Subcutaneous adipose tissue (tissue), 4 donors: ENCODE results near the gene KCNQ4. TPM values are rescaled to one million over a fixed set of nuclear protein-coding genes. Genes with fewer than 3 reads are reported as not detected.

ENCODE experiments used
- CTCF ChIP-seq: fragments of 450-650 bp; IDR thresholded peaks from one replicate; pipeline ENCODE4 v1.5.1; 2016; ENCODE audit warnings: low read depth, mild to moderate bottlenecking, control low read depth, antibody characterized with exemption, moderate library complexity
- total RNA-seq, 4 donors: library from RNA; depleted of rRNA; stranded (reverse); fragments of >200 nt; gene quantifications; one replicate each; pipeline ENCODE4 v1.1.0, GENCODE V29; 2016

The KCNQ4 gene
- total RNA-seq, 4 donors from 2014 or later = 0.34 to 1.1 (median 0.49) TPM; not detected in 1

- TF ChIP-seq CTCF = no peak
Observed at GRCh38 chr1:40836283-40836682, 52.7 kb downstream of the KCNQ4 start.

- TF ChIP-seq CTCF = no peak
Observed at GRCh38 chr1:40837601-40838000, 54.0 kb downstream of the KCNQ4 start.

- TF ChIP-seq CTCF = no peak
Observed at GRCh38 chr1:40838045-40838979, 54.7 kb downstream of the KCNQ4 start.

GRCh38 chr1:40838980-40839942 is 55.7 kb downstream of the KCNQ4 start:
- TF ChIP-seq CTCF = no peak

GRCh38 chr1:40839943-40840335 is 56.4 kb downstream of the KCNQ4 start:
- no peak for TF ChIP-seq CTCF

- TF ChIP-seq CTCF = no peak
Observed at GRCh38 chr1:40840526-40841323, 57.1 kb downstream of the KCNQ4 start.
